ENCODE results near the gene GATD1.
A peak's percentile ranks its signal among the peaks of the same experiment; 100 is the strongest.

GATD1 gene, protein sequence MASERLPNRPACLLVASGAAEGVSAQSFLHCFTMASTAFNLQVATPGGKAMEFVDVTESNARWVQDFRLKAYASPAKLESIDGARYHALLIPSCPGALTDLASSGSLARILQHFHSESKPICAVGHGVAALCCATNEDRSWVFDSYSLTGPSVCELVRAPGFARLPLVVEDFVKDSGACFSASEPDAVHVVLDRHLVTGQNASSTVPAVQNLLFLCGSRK

DNA sequence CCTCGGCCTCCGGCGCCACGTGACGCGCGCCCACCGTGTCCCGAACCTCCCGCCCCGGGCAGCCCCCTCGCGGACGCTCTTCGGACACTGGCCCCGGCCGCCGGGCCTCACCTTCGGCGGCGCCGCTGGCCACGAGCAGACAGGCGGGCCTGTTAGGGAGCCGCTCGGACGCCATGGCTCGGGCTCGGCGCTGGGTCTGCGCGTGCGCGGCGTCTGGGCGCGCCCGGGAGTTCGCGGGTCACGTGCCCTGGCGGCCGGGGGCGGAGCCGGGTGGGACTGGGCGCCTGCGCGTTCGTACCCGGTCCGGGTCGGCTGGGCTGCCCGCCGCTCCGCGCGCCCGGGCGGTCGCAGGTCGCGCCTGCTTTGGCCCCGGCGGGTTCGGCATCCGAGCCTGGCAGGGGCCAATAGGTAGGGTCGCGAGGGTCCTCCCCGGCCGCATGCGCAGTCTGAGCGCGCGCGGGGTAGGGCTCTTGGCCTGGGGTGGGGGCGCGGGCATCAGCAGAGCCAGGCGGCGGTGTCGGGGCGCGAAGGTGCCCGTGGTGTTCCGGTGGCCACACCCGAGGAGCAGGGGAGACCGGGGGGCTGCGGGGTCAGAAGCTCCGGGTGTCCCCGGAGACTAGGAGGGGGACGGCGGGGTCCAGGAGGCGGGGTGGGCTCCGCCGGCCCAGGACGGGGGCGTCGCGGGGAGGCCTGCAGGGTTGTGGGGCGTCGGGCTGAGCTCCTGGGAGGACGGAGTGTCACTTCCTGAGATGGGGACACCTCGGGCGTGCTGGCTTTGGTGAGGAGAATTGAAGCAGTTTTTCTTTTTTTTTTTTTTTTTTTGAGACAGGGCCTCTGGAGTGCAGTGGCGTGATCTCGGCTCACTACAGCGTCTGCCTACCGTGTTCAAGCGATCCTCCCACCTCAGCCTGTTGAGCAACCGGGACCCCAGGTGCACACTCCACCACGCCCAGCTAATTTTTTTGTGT is at the start of gene GATD1:
Gene GATD1, minus strand, starts transcription at position 200 of the 968 bp plus-strand sequence. Its CDS starts 25 bp downstream, at position 175.
- peak; percentile 97 for DNase-seq

DNA sequence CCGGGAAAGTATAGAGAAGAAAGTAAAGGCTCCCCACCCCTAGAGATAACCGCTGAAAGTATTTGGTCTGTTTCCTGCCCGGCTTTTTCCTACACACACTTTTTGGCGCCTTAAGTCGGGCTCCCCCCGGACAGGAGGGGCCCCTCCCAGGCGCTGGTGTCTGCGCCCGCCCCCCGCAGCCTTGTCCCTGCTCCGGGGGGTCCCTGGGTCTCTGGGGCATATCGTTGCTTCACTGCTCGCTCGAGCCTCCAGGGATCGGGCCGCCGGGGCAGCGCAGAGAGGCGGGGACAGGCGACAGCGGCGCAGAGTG is 49.5 kb upstream of the GATD1 start:
- DNase-seq = no peak

DNA sequence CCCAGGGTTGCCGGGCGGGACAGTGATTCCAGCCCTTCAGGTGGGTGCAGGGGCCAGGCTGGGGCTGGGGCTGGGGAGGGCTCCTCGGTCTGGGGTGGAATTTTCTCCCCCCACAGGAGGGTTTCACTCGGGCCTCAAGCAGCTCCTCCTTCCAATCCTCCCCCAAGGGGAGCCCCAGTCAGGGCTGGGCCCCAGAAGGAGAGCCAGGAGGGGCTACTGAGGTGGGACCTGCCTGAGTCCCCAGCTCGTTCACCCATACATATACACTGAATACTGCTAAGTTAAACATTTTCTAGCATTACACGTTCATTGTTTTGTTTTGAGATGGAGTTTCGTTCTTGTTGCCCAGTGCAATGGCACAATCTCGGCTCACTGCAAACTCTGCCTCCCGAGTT is 48.9 kb upstream of the GATD1 start:
- no peak for DNase-seq

DNA sequence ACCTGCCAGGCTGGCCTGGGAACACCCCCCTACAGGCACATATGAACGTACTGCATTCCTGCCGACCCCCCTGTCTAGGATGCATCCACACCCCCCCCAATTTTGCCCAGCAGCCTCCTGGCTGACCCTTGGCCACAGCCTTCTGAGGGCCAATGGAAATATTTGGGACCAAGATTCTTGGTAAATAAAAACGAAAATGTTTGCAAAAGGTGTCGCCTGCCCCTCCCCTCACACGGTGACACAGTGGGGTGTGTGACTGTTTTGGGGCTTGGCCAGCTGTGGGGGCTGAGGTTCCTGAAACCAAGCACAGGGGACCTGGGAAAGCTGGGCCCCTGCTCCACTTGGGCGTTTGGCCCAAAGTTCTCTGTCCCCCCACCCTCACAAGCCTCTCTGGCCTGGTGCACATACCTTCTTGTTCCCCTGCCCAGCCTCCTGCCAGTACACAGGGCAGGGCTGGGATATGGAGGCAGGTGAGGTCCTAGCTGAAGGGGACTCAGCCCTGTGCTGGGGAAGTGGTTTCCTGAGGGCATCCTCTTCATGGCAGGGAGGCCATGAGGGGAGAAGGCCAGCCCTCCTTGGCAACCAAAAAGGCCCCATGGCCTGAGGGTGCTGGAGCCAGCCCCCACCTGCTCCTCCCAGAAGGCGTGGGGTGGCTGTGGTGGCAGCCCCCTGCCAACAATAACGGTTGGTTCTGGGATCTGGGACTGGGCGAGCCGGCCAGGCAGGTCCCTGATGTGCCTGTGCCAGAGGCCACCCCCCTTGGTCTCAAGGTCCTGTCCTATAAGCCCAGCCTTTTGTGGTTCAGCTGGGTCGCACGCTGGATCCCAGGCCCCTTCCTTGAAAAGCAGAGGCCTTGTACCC is 48.3 kb upstream of the GATD1 start:
- no peak for DNase-seq

DNA sequence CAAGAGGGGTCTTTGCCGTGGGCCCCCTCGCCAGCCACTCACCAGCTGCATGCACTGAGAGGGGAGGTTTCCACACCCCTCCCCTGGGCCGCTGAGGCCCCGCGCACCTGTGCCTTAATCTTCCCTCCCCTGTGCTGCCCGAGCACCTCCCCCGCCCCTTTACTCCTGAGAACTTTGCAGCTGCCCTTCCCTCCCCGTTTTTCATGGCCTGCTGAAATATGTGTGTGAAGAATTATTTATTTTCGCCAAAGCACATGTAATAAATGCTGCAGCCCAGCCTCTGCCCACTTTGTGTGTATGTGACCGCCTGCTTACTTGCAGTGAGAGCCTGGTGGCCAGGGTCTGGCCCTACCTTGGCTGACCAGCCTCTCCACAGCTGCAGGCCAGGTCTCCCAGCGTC is 47.7 kb upstream of the GATD1 start:
- DNase-seq = peak; percentile 33

DNA sequence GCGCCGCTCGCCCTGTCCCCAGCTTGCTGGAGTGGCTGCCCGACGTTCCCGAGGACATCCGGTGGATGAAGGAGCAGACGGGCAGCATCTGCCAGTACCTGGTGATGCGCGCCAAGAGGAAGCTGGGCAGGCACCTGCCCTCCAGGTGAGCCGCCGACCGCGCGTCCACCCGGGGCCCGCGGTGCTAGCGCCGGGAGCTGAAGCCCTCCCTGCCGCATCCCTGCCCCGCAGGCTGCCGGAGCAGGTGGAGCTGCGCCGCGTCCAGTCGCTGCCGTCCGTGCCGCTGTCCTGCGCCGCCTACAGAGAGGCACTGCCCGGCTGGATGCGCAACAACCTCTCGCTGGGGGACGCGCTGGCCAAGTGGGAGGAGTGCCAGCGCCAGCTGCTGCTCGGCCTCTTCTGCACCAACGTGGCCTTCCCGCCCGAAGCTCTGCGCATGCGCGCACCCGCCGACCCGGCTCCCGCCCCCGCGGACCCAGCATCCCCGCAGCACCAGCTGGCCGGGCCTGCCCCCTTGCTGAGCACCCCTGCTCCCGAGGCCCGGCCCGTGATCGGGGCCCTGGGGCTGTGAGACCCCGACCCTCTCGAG is 47.1 kb upstream of the GATD1 start:
- DNase-seq = peak; percentile 71

DNA sequence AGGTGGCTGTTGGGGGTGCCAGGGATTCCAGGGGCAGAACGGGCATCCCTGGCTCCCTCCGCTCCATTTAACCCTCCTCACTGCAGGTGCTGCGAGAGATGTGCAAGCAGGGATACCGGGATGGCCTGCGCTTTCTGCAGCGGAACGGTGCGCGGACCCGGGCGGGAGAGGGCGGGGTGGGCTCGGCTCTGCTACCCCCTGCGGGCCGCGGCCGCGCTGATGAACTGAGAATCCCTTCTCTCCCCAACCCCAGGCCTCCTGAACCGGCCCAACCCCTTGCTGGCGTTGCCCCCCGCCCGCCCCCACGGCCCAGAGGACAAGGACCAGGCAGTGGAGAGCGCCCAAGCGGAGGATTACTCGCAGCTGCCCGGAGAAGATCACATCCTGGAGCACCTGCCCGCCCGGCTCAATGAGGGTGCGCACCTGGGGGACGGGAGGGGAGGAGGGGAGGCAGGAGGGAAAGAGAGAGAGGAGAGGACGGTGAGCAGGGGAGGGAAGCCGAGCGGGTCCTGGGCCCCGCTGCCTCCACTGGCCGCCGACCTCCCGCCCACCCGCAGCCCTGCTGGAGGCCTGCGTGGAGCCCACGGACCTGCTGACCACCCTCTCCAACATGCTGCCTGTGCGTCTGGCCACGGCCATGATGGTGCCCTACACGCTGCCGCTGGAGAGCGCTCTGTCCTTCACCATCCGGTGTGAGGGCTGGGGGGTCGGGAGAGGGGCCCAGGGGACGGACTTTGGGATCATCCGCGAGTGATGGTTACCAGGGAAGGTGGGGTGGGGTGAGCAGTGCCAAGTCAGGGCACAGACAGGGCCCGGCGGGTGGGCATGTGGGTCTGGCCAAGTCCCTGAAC is 46.4 kb upstream of the GATD1 start:
- no peak for DNase-seq

DNA sequence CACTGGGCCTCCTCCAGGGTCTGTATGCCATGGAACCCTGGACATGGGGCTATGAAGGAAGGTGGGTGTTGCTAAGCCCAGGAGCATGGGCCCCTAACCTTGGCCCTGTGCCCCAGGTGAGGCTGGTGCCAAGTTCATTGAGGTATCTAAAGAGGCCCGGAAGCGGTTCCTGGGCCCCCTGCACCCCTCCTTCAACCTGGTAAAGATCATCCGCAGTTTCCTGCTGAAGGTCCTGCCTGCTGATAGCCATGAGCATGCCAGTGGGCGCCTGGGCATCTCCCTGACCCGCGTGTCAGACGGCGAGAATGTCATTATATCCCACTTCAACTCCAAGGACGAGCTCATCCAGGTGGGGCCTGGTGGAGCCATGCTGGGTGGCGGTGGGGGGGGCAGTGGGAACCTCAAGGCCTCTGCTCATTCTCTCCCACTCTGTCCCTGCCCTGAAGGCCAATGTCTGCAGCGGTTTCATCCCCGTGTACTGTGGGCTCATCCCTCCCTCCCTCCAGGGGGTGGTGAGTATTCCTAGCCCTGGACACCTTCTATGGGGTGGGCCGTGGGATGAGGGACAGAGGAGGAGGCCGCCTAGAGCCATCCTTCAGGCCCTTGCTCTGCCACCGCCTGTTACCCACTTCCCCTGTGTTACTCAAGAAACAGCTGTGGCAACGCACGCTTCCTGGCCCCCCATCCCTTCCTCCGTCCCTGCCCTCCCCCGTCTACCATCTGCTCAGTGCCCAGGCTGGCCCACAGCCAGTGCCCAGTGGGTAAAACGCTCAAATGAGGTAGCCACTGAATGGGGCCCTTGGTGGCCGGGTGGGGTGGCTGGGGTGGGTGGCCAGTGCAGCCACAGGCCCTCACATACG is 44.5 kb upstream of the GATD1 start:
- DNase-seq = no peak

DNA sequence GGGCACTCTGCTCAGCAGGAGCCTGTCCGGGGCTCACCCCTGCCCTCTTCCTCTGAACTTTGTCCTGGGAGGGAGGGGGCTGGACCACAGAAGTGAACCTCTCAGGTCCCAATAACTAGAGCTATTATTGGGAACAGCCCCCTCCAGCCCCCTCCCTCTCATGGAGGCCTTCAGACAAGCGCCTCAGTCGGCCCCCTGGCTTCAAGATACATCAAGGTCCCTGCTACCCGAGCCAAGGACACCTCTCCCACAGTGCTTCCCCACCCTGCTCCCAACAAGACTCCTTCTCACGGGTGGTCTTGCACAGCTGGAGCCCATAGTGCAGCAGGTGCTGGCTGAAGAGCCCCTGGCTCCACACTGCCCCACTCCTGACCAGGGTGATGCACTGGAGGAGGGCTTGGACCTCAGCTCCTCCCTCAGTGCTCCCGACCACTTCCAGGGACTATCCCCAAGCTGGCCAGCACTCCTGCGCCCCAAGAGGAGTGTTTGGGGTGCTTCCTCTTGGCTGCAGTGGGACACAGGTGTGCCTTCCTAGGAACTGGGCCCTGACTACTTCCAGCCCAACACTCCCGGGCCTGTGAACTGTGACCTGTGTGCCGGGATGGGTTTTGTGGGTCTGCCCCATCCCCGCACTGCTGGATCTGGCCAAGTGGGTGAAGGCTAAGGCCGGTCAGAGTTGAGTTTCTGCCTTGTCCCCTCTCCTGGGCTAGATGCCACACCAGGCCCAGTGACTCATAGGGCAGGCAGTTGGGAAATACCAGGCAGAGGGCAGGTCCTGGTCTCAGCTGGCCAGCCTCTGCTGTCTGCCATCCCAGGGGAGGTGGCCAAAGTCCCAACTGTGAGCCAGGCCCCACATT is 43.6 kb upstream of the GATD1 start:
- no peak for DNase-seq

DNA sequence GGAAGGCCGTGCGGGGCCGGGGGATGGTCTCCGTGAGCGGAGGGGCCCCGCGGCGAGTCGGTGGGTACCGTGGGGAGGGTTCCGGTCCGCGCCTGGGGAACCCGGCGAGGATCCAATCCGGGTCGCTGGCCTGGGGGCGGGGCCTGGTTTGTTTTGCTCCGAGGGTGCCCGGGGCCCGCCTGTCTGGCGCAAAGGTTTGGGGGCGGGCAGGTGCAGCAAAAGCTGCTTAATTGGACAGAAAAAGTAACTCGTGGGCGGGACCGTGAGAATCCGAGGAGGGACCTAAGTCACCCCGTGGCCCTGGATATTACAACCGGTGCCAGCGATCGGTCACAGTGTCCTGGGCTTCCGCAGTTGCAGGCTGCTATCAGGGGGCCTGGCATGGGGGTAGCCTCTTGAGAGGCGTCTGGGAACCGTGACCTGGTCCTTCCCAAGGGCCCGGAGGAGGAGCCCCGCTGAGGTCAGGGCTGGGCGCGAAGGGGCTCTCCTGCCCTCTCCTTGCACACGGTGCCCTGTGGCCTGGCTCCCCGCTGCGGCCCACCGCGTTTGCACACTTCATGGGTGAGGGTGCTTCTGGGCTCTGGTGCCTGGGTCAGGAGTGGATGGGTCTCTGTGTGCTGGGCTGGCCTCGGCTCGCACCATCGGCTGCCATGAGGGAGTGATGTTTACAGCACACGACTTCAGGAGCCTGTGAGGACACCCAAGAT is 42.8 kb upstream of the GATD1 start:
- peak; percentile 75 for DNase-seq

DNA sequence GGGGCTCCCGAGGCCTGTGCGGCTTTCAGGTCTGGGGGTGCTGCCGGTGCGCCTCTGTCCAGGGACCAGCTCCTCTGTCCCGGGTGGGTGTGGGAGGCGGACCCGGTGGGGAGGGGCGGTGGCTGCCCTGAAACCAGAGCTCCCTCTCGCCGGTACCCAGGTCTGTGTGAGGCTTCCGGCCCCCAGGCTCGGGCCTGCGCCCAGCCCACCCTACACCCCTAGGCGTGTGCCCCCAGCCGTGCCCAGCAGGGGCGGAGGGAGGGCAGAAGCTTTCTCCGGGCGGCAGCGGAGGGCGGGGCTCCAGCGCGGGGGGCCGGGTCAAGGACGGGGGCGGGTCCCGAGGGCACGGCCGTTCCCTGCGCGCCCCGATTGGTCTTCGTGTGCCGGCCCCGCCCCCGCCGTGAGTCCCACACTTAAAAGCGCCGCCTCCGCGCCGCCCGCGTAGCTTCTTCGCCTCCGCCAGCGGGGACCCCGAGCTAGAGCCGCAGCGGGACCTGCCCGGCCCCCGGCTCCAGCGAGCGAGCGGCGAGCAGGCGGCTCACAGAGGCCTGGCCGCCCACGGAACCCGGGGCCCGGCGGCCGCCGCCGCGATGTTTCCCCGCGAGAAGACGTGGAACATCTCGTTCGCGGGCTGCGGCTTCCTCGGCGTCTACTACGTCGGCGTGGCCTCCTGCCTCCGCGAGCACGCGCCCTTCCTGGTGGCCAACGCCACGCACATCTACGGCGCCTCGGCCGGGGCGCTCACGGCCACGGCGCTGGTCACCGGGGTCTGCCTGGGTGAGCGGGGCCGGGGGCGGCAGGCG is 42.0 kb upstream of the GATD1 start:
- peak; percentile 95 for DNase-seq

DNA sequence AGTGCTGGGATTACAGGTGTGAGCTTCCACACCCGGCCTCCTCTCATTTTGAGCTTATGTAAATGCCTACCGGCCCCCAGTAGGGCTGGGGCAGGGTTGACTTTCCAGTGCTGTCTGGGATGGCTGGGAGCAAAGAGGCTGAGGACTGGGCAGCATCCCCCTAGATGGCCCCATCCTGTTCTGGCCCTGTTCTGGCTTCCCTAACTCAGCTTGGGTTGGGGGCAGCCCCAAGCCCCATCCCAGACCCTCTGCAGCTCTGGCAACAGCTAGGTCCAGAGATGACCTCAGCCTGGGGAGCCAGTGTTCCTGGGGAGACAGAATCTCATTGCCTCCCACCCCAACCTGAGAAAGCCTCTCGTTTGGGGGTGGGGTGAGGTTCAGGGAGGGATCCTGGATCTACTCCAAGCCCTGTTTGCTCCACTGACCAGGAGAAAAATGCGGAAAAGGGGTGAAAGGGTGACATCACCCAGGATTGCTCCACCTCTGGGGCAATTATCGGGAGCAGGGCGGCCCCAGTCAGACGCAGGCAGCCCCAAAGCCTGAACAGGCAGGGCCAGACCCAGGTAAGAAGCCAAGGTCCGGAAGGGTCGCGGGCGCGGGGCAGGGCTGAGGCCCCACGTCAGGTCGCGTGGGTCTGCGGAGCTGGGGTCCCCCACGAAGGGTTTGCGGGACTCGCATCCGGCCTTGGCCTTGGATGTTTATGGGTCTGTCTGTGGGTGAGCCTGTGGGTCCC is 41.3 kb upstream of the GATD1 start, which contains the start of gene PNPLA2:
Gene PNPLA2, plus strand, starts transcription at position 519 of the 733 bp plus-strand sequence. CDS start 805 bp downstream, outside the sequence.
- DNase-seq = no peak

DNA sequence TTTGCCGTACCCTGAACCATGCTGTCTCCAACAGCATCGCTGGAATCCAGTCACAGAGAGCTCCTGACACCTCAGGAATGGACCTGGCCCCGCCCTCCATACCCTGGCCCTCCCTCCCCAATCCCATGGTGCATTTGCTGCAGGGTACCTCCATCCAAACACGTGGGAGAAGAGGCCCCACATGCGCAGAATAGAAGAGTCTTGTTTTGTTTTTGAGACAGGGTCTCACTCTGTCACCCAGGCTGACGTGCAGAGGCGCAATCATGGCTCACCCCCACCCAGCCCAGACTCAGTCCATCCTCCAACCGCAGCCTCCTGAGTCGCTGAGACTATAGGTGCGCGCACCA is 39.1 kb upstream of the GATD1 start:
- no peak for DNase-seq

DNA sequence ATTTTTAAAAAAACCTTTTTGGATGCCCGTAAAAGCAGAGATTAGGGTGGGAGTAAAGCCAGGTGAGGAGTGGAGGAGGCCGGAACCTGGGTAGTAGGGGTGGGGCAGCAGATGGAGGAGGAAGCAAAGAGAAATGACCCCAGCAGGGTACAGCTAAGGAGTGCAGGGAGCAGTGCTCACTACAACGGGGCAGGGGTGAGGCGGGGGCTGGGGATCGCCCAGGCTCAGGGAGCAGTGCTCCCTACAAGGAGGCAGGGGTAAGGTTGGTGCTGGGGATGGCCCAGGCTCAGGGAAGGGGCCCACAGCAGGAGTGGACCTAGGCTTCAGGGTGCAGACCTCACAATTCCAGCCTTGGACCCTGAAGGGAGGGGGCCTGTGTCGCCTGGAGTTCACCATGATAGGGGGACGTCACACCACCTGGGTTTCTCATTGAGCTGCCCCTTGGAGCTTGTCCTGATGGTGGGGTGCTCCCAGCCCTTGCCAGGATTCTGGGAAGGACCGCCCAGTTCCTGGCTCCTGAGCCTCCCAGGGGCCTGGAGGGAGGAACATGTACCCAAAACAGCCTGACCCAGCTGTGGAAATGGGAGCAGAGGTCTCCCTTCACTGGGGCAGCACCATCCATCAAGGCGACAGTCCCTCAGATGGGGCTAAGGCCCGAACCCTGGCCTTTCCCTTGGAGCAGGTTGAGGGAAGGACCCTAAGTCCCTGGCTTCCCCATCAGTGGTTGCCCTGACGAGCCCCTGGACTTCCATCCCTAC is 38.6 kb upstream of the GATD1 start:
- no peak for DNase-seq

DNA sequence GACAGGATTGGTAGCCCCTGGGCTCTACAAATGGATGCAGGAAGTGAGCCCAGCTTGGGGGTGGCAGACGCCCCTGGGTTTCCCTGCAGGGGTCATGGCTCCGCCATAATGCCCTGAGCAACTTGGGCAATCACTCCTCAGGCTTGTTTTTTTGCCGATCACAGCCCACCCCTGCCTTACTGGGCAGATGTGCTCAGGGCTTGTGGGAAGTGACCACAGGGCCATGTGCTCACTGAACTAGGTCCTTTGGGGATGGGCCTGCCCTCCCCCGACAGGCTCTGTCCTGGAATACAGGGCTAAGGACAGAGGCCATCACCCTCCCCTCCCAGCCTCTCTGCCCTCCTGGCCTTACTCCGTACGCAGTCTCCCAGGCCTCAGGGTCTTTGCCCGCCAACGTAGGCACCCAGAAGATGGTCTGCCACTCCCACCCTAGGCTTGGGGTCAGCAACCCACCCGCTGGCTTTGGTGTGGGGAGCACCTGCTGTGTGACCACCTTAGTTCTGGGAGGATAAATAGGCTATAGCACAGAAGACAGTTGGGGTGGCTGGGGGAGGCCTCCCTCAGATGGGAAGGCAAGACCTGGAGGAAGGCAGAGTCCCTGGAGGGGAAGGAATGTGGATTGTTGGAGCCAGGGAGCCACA is 36.3 kb upstream of the GATD1 start:
- DNase-seq = no peak

DNA sequence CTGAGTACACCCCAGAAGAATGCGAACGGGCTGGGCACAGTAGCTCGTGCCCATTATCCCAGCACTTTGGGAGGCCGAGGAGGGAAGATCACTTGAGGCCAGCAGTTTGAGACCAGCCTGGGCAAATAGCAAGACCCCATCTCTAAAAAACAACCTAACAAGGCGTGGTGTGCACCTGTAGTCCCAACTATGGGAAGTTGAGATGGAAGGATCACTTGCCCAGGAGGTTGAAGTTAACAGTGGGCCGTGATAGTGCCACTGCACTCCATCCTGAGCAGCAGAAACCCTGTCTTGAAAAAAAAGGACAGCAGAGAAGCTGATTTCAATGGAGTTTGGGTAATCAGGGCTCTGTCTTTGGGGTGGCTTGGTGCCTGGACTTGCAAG is 35.8 kb upstream of the GATD1 start:
- no peak for DNase-seq

All from eye (tissue), 1 donor.